NK-92 (cell line): Measurements from ENCODE around the gene PTGDS.
"Not testable (repeated sequence)": the region's sequence is repeated elsewhere in the genome, so short reads cannot be mapped to it uniquely, and the experiment has no call there.

Experiments used
- DNase-seq: peaks from one replicate; lab custom pipeline; 2025; ENCODE audit not compliant: unreplicated experiment; lab: John Stamatoyannopoulos, UW

The PTGDS gene

GRCh38 chr9:136985853-136986252 is 8.5 kb downstream of the PTGDS start:
- no peak for DNase-seq

GRCh38 chr9:136988872-136989271 is 11.6 kb downstream of the PTGDS start:
- DNase-seq: no peak

- DNase-seq: no peak
These were observed 13.1 kb downstream of the PTGDS start for GRCh38 chr9:136990242-136990911.

- DNase-seq: peak; percentile 28
These were observed 14.9 kb downstream of the PTGDS start, which contains the start of gene PAXX for GRCh38 chr9:136991993-136992818. Gene PAXX, plus strand, starts transcription at chr9:136992422. Its CDS starts 22 bp downstream, at chr9:136992444.

- DNase-seq: no peak
These were observed 15.6 kb downstream of the PTGDS start for GRCh38 chr9:136992819-136993369.

GRCh38 chr9:136994180-136994887 is 17.0 kb downstream of the PTGDS start:
- no peak for DNase-seq

GRCh38 chr9:136994888-136995230 is 17.6 kb downstream of the PTGDS start:
- DNase-seq: no peak

- DNase-seq: no peak
These were observed 18.1 kb downstream of the PTGDS start for GRCh38 chr9:136995362-136995761.

GRCh38 chr9:136995772-136996311 is 18.5 kb downstream of the PTGDS start:
- DNase-seq: no peak

GRCh38 chr9:136996361-136997292 is 19.3 kb downstream of the PTGDS start, which contains the start of gene CLIC3:
Gene CLIC3, minus strand, starts transcription at chr9:136996568. Its CDS starts 25 bp downstream, at chr9:136996543.
- no peak for DNase-seq

- no peak for DNase-seq
These were observed 20.1 kb downstream of the PTGDS start for GRCh38 chr9:136997371-136997770.

- no peak for DNase-seq
These were observed 20.5 kb downstream of the PTGDS start for GRCh38 chr9:136997830-136998234.

GRCh38 chr9:137000177-137000930 is 23.1 kb downstream of the PTGDS start:
- DNase-seq: no peak

- no peak for DNase-seq
These were observed 24.7 kb downstream of the PTGDS start for GRCh38 chr9:137001857-137002645.

- no peak for DNase-seq
These were observed 25.3 kb downstream of the PTGDS start for GRCh38 chr9:137002646-137003041.

GRCh38 chr9:137004285-137004684 is 27.0 kb downstream of the PTGDS start:
- DNase-seq: not testable (repeated sequence)

- DNase-seq: no peak
These were observed 29.1 kb downstream of the PTGDS start for GRCh38 chr9:137006116-137007003.
